Mammary epithelial cell (primary cell): Measurements from ENCODE around the gene C19orf73.
"Not testable (repeated sequence)": the region's sequence is repeated elsewhere in the genome, so short reads cannot be mapped to it uniquely, and the experiment has no call there.

Experiments used
- CTCF ChIP-seq, 2 donors: IDR thresholded peaks in 1 of 2; conservative IDR thresholded peaks in 1 of 2; 2 replicates each; pipeline ENCODE4 v1.5.1; 2011 to 2012; ENCODE audit warnings: inconsistent platforms in 2 of 2, low read length in 2 of 2, mild to moderate bottlenecking in 2 of 2, control low read depth in 1 of 2, low read depth in 1 of 2; ENCODE audit not compliant: insufficient read depth in 1 of 2; ENCODE audit errors: extremely low read depth in 1 of 2
- EZH2 ChIP-seq: IDR thresholded peaks from 2 replicates; pipeline ENCODE4 v1.6.1; 2012; ENCODE audit warnings: low read length, inconsistent platforms, borderline replicate concordance

GRCh38 chr19:49123285-49123684 is 4.3 kb upstream of the C19orf73 start:
- not testable (repeated sequence) for TF ChIP-seq CTCF (conservative IDR thresholded peaks at IDR 0.05 in 1 of 2, IDR thresholded peaks at IDR 0.05 in 1 of 2; ENCODE audit: extremely low read depth in 1 of 2, insufficient read depth in 1 of 2, low read depth in 1 of 2, low read length in 2 of 2); EZH2
